HG03469 (cell line): Measurements from ENCODE around the gene EPC2.
"Not testable (repeated sequence)": the region's sequence is repeated elsewhere in the genome, so short reads cannot be mapped to it uniquely, and the experiment has no call there.

Source experiments
- ATAC-seq: cut with Tn5 transposase; IDR thresholded peaks from one replicate; pipeline ENCODE4 v1.9.1; 2021; ENCODE audit warnings: mild to moderate bottlenecking, moderate library complexity, moderate number of reproducible peaks; ENCODE audit not compliant: unreplicated experiment

The EPC2 gene

DNA sequence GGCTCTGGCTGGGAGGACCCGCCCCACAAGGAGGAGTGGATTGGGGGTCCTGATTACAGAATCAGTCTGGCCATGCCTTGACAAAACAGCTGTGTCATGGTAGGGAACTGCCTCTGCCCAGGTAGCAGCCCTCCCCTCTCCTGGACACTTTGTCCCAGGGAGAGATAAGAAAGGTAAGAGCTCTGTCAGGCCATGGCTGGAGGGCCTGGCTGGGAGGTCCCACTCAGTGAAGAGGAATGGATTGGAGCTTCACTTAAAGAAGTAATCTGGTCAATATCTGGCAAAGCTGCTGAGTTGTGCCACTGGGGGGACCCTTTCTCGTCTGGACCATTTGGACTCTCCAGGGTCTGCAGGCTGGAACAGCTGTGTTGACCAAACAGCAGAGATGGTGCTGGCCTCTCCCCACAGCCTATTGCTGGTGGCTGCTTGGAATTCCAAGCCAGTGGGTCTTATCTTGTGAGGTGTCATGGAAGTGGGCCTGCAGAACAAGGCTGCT, 75.4 kb downstream of the EPC2 start:
- ATAC-seq: no peak

DNA sequence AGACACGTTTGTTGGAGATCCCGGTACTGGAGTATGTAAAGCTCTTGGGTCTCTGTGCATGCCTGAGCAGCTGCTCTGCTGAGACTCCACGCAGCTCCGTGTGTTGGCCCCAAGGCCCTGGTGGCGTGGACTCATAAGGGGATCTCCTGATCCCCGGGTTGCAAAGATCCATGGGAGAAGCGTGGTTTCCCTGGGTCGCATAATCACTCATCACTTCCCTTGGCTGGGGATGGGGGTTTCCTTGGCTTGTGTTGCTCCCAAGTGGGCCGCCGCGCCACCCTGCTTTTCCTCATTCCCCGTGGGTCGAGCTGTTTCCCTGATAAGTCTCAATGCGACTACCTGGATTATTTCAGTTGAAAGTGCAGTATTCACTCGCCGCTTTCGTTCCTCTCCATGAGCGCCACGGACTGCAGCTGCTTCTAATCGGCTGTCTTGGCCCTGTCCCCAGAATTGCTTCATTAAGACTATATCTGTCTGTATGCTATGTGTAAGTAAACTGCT, 76.0 kb downstream of the EPC2 start:
- ATAC-seq: no peak

DNA sequence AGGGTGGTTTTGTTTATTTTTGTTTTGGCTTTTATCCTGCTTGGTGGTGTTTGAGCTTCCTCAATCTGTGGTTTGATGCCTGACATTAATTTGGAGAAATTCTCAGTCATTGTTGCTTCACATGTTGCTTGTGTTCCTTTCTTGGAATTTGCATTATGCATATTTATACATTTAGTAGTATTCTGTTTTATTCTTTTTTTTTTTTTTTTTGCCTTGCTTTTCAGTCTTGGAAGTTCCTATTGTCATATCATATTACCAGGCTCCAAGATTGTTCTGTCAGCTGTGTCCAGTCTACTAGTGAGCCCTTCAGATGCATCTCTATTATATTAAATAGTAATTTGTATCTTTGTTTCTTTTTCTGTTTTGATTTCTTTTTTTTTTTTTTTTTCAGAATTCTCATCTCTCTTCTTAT, 77.0 kb downstream of the EPC2 start:
- ATAC-seq: no peak

DNA sequence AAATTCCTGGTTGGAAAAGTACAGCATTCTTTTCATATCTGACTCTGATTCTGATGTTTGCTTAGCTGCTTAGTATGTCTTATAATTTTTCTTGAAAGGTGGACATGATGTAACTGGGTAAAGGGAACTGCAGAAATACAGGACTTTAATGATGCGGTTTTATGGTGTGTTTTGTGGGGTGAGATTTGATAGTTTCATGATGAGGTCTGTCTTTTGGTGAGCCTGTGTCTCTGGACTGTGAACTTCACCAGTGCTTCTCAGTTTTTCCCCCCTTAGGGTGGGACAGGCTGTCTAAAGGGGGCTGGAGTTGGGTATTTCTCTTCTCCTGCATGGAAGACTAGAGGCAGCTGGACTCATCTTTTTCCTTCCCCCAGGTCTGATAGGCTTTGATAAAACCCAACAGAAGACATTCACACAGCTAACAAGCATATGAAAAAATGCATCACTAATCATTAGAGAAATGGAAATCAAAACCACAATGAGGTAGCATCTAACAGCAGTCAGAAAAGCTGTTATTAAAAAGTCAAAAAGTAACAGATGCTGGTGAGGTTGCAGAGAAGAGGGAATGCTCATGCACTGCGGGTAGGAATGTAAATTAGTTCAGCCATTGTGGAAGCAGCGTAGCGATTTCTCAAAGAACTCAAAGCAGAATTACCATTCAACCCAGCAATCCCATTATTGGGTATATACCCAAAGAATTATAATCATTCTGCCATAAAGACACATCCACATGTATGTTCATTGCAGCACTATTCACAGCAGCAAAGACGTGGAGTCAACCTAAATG, 77.6 kb downstream of the EPC2 start:
- no peak for ATAC-seq

DNA sequence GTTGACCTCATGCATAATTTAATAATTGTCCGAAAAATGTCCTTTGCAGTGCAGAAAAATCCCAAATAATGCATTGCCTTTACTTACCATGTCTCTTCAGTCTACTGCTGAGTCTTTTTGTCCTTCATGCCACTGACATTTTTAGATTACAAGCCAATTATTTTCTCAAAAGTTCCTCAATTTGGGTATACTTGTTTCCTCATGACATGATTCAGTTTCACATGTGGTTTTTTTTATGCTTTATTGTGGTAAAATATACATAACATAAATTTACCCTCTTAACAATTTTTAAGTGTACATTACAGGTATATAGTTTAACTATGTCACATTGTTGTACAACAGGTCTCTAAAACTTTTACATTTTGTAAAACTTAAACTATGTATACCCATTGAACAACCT, 81.0 kb downstream of the EPC2 start:
- peak; percentile 18 for ATAC-seq

DNA sequence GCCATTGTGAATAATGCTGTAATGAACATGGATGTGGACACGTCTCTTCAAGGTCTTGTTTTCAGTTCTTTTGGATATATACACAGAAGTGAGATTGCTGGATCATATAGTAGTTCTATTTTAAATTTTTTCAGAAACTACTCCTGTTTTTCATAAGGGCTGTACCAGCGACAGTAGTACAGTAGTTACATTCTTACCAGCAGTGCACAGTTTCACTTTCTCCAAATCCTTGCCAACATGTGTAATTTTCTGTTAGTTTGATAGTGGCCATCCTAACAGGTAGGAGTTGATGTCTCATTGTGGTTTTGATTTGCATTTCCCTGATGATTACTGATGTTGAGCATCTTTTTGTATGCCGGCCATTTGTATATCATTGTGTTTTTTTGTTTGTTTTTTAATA, 81.7 kb downstream of the EPC2 start:
- peak; percentile 72 for ATAC-seq

DNA sequence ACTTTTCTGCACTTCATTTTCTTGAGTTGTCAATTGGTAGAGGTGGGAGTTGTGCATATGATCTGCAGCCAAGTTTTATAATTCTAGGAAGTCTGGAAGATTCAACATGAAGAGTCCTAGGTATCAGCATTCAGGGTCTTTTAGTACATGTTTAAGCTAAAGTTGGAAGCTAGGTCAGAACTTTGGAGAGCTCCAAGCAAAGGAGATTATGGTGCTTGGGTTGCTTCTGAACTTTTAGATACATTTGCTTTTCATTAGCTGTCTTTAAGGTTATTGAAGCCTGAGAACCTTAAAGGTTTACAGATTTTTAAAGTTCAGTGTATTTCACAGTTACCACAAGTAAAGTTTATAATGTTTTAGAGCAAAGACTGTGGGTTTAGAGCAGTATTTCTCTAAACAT, 85.5 kb downstream of the EPC2 start:
- ATAC-seq: no peak

DNA sequence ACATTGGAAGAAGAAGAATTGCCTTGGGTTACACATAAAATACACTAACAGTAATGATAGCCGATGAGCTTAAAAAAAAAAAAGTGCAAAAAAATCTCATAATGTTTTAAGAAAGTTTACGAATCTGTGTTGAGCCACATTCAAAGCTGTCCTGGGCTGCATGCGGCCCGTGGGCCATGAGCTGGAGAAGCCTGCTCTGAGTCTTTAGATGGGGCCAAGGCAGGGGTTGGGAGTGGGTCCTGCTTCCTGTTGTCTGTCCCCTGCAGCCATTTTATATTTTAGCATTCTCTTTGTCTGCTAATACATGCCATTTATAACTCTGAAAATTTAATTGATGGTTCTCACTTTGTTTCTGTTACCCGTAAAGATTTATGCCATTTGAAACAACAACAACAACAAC, 93.2 kb downstream of the EPC2 start:
- ATAC-seq: no peak

DNA sequence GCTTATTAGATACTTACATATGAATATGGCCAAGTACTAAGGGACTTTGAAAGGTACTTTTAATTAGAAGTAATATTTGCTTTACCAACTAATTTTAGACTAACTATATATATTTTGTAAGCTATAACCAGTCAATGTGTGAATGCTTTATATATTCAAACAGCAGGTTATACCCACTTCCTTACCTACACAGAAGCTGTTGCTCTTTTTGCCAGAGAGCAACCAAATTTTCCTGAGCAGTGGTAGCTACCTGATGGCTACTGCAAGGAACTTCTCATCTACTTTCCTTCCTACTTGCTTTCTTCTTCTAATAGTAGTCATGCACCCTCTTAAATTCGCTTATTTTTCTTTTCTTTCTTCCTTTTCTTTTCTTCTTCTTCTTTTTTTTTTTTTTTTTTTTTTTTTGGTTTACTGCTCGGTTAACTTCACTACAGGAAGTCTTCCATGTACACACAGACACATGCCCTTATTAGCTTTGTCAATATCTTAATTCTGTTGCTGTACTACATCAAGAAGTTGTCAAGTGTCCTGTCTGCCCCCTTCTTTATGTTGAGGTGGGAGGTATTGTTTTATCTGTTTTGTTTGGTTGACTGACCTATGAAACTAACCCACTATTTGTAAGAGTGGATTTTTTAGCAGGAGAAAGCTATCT, 95.0 kb downstream of the EPC2 start:
- no peak for ATAC-seq

DNA sequence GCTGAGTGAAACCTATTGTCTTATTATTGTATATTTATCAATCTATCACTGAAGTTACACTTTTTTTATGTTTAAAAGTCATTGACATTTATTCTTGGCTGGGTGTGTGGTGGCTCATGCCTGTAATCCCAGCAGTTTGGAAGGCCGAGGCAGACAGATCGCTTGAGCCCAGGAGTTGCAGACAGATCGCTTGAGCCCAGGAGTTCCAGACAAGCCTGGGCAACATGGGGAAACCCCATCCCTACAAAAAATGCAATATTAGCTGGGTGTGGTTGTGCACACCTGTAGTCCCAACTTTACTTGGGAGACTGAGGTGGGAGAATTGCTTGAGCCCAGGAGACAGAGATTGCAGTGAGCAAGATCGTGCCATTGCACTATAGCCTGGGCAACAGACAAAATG, 97.8 kb downstream of the EPC2 start:
- ATAC-seq: no peak

DNA sequence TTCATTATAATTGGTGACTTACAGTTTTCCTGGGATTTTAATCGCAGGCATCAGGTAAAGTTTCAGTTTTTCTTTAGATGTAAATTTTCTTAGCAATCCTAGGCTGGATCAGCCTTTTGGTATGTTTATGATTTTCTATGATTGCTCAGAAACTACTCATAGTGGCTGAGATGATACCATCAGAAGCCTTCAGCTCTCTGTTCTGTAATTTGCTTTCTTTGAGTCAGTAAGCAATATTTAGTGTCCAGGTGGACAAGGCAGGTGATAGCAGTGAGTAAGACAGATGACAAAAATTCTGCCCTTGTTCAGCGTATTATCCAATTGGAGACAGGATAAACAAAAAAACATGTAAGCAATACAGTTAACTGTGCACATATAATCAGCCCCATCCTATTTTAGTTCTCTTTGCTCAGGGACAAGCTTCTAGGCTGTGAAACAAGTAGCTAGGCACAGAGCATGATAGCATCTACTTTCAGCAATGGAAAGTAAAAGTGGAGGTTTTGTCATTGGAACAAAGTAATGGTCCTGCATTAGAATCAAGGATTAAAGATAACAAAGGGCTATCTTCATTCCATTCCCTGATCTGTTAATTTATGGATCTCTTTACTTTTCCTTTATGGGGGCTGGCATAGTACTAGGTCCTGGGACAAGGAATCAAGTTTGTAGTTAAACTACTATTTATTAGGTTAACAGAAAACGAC, 100.8 kb downstream of the EPC2 start:
- no peak for ATAC-seq

DNA sequence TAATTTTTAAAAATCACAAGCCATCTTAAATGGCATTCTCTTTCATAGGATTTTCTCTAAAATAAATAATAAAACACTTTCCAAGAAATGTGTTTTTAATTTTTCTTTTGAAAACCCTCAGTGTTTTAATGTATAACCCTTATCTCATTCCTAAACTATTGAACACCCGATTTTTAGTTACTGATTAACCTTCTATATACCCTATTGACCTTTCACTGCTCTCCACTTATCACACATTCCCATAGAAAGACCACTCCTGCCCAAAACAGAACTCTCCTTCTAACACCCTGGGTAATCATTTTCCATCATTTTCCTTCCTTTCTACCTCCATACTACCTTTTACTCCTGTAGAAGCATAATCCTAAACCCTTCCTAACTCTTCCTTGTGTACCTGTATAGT, 102.4 kb downstream of the EPC2 start:
- no peak for ATAC-seq

DNA sequence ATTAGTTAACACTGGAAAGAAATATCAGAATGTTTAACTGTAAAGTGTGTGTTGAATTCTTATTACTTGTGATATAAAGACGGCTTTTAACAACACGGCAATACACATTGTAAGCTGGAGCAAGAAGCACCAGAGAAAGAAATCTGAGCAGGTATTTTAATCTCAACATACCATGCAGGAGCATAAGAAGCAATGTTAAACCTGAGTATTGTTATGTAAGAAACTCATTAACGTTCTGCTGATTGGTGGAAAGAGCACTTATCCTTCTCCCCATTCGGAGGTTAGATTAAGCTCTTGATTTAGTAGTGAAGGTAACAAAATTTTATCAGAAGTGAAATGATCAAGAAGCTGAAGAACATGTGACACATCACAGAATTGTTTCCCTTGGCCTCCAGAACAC, 107.4 kb downstream of the EPC2 start:
- no peak for ATAC-seq

DNA sequence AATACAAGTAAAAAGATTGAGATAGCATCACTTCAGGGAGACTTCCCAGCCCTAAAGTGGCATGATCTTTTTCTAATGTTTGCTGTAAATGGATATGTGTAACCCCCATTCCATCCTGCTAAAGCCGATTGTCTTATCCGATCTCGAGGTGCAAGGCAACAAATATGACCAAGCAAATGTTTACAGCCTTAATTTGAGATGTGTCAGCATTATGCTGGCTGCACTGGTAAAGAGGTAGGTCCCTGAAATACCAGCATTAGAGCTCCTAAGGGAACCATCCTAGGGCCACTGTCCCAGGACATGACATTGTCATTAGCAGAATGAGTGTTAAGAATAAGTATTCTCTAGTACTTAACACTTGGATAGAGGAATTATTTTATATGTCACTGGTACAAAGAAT, 108.4 kb downstream of the EPC2 start:
- ATAC-seq: no peak

DNA sequence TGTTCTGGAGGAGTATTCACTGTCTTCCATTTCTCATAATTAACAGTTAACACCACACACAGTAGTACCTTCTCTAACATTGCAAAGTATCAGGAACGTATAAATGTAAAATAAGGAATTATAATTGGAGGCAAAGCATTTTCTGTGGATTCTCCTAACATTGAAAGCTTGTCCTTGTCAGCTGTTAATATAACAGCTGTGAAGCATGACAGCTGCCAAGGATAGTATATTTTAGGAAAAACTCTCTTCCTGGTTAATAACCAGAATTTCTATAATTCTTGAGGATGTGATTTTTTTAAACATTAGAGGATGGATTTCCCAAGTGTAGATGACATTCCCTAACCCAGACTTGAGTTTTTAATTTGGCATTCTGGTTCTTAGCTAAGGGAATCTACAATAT, 110.3 kb downstream of the EPC2 start:
- ATAC-seq: no peak

DNA sequence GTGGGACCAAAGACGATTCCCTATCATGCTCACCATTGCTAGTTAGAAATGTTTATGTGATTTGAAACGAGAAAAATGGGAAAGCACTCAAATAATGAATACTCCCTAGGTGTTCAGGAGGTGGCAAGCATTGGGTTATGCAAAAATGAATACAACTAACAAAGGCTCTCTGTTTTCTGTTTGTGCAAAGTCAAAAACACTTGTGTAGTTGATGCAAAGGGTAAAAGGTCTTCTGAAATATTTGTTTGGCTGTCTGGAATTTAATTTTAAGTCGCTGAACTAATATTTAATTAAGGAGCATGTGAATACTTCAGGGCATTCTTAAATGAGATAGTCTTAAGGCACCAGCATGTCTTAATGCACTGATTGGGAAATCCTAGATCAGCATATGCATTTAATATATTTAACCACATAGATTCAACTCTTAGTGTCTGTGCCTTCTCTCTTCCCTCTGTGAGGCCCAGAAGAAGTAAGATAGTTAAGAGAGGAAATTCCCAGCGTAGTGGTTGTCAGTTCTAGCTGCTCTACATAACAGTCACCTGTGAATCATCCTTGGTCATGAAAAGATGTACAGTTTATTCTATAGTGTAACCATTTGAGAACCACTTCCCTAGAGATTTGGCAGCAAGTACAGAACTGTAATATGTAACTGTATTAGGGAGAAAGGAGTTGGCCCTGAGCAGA, 111.9 kb downstream of the EPC2 start:
- ATAC-seq: no peak

DNA sequence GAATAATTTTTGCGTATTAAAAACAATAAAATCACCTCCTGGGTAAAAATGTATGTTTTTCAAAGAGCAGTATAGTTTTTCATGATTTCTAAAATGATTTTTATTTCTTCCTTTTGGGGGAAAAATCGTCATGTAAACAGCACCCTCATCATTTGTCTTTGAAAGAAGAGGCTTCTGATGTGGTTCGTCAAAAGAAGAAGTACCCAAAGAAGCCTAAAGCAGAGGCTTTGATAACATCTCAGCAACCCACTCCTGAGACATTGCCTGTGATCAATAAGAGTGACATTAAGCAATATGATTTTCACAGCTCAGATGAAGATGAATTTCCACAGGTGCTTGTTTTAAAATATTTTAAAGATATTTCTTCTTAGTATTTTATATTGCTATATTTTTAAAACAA, 120.3 kb downstream of the EPC2 start:
- no peak for ATAC-seq

DNA sequence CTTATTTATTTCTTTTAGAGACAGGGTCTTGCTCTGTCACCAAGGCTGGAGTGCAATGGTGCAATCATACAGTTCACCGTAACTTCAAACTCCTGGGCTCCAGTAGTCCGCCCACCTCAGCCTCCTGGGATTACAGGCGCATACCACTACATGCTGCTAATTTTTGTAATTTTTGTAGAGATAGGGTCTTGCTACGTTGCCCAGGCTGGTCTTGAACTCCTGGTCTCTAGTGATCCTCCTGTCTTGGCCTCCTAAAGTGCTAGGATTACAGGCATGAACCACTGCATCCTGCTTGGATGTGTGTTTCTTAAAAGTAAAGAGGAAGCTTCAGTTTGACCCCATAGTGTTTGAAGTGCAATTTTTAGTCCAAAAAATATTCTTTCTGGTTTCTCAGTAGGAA, 125.5 kb downstream of the EPC2 start:
- ATAC-seq: no peak

DNA sequence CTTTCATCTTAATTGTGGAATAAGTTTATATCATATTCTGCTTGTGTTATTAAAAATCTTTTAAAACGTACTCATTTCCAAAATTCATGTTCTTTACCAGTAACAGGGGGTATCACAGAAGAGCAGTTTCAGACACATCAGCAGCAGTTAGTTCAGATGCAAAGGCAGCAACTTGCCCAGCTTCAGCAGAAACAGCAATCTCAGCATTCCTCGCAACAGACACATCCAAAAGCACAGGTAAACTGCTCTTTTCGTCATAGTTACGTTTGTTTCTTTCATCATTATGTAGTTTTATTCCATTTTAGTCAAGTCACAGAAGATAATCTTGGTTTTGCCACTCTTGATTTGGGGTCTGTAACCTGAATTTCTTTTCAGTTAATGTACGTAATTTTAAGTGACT, 137.0 kb downstream of the EPC2 start:
- no peak for ATAC-seq

DNA sequence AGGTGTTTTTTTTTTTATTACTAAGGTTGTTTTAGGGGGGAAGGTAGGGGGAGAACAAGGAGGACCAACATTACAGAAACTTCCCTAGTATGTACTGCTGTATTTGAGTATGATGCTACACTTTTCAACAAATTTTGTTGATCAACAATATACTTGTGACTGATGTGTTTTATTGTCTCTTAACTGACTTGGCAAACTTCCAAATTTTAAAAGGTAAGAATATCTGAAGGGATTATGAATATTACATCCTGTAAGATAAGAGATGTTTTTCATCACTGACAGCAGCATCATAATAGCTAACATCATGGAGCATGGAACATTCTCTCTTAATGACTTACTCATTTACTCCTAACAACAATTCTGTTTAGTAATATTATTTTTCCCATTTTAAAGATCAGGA, 144.5 kb downstream of the EPC2 start:
- ATAC-seq: no peak

DNA sequence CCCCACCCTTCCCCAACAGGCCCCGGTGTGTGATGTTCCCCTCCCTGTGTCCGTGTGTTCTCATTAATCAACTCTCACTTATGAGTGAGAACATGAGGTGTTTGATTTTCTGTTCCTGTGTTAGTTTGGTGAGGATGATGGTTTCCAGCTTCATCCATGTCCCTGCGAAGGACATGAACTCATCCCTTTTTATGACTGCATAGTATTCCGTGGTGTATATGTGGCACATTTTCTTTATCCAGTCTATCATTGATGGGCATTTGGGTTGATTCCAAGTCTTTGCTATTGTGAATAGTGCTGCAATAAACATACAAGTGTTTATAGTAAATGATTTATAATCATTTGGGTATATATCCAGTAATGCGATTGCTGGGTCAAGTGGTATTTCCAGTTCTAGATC, 145.6 kb downstream of the EPC2 start:
- ATAC-seq: not testable (repeated sequence)
